ENCODE measurements around the gene PTPA.

PTPA gene

DNA sequence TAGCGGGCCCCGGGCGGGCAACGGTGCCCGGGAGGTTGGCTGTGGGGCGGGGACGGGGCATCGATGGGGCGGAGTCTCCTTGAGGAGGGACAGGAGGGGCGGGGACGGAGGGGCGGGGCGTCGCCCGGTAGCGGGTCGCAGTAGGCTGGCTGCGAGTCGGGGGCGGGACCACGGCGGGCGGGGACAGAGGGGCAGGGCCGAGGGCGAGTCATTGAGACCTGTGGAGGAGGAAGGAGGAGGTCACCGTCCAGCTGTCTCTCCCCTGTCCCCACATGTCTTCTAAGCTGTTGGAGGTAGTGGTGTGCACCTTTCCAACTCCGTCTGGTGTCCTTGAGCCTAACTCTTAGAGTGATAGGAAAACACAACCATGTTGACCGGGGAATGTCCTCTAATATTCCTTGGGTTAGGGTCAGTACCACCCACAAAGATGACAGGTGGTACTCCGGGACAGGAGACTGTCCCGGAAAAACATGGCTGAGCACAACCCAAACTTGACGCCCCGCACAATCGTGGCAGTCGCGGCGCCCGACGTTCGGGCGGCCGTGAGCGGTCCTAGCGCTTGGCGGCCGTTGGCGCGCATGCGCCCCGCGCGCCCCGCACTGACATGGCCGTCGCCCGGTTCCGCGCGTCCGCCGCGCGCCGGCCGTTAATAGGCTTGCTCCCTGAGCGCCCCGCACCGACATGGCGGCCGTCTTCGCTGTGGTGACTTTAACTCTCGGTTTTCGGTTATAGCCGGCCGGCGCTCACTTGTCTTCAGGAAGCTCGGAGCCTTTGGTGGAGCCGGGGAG lies at the start of gene PTPA, which contains the start of gene CRAT:
TSS of gene PTPA (plus strand) at position 676 of the 788 bp plus-strand sequence. CDS start 186 bp downstream, outside the sequence.
TSS of gene CRAT (minus strand) at position 54 of the 788 bp plus-strand sequence. CDS start 284 bp downstream, outside the sequence.
- DNase-seq (ENCODE audit: low spot score), result peak; percentile 98

DNA sequence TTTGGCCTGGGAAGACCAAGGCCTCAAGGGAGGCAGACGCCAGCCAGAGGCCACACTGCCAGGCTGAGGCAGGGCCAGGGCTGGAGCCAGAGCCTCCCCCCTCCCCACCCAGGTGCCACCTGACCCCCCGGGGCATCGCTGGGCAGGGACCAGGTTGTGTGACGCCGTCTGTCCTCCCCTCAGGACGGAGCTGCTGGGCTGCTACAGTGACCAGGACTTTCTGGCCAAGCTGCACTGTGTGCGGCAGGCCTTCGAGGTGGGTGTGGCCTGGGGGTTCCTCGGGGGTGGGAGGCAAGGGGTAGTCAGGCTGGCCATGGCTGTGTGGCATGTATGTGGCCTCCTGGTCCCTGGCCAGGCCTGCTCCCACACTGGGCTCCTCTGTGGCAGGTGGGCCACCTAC lies 48.2 kb upstream of the PTPA start:
- no peak for DNase-seq (ENCODE audit: low spot score)

DNA sequence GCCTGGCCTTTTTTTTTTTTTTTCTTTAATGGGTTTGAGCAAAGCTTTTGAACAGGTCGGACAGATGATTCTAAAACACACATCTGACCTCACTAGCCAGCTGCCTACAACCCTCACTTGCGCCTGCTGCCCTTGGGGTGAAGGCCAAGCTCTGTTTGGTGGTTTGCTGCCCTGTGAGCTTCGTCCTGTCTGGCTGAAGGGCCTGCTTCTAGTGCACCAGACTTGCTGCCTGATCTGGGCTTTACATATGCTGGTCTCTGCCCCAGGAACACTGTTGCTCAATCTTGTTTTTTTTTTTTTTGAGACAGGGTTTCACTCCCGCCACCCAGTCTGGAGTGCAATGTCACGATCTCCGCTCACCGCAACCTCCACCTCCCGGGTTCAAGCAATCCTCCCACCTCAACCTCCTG lies 46.7 kb upstream of the PTPA start:
- DNase-seq (ENCODE audit: low spot score), result no peak

DNA sequence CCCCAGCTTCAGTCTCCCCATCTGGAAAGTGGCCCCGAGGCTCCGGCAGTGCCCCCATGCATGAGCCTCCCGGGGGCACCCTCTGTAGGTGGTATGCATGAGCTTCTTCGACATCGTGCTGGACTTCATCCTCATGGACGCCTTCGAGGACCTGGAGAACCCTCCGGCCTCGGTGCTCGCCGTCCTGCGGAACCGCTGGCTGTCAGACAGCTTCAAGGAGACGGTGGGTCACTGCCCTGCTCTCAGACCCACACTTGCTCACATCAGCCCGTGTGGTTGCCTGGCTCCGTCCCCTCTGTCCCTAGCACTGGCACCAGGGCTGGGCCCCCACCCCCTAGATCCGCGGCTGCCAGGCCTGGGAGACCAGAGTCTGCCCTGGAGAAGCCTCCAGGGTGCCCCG lies 43.1 kb upstream of the PTPA start:
- DNase-seq (ENCODE audit: low spot score), result no peak

DNA sequence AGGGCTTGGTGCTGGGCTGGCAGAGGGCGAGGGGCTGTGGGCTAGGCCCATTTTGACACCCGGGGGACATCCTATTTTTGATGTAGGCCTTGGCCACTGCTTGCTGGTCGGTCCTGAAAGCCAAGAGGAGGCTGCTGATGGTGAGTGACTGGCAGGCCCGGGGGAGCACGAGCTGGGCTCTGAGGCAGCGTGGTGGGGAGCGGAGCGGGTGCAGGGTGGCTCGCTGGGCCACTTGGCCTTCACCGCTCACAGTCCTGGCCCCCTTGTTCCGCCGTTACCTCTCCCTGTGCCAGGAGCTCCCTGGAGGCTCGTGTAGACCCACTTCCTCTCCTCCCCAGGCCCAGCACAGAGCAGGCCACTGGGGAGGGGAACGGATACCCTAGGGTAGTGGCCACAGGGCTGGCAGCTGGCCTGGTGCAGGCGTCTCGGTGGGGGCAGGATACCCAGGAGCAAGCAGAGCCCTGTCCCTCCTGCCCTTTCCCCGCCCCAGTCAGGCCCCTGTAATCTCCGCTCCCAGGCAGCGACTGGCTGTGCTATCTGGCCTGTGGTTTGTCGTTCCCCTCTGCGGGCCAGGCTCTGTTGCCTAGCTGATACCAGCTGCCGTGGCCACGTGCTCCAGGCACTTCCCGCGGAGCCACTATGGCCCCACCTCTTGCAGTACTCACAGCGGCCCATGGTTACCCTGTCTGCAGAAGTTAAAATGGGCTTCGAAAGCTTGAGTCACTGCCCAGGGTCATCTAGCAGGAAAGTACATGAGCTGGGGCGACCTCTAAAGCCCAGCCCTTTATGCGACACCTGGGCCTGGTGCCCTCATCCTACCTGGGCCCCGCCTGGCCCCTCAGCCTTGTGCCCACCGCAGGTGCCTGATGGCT lies 42.0 kb upstream of the PTPA start:
- peak; percentile 64 for DNase-seq (ENCODE audit: low spot score)

DNA sequence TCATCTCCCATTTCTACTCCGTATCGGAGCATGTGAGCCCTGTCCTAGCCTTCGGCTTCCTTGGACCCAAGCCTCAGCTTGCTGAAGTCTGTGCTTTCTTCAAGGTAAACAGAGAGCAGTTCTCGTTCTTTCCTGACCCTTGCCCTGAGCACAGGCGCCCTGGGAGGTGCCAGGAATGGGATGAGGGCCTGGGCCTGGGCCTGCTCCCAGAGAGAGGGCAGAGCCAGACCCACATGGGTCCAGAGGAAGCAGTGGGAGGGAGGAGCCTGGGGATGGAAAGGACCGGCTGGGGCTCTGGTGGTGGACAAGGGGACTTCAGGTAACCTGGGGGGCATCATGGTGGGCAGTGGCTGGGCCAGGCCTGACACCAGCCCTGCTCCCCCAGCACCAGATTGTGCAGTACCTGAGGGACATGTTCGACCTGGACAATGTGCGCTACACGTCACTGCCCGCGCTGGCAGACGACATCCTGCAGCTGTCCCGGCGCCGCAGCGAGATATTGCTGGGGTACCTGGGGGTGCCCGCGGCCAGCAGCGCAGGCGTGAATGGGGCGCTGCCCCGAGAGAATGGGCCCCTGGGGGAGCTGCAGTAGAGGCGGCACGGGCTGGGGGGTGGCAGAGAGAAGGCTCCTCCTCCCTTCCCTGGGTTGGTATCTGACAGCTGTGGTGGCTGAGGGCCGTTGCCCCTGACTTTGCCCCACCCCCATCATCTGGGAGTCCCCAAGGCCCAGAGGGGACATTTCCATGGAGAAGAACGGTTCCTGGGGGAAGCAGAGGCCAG lies 41.2 kb upstream of the PTPA start:
- DNase-seq (ENCODE audit: low spot score), result no peak

DNA sequence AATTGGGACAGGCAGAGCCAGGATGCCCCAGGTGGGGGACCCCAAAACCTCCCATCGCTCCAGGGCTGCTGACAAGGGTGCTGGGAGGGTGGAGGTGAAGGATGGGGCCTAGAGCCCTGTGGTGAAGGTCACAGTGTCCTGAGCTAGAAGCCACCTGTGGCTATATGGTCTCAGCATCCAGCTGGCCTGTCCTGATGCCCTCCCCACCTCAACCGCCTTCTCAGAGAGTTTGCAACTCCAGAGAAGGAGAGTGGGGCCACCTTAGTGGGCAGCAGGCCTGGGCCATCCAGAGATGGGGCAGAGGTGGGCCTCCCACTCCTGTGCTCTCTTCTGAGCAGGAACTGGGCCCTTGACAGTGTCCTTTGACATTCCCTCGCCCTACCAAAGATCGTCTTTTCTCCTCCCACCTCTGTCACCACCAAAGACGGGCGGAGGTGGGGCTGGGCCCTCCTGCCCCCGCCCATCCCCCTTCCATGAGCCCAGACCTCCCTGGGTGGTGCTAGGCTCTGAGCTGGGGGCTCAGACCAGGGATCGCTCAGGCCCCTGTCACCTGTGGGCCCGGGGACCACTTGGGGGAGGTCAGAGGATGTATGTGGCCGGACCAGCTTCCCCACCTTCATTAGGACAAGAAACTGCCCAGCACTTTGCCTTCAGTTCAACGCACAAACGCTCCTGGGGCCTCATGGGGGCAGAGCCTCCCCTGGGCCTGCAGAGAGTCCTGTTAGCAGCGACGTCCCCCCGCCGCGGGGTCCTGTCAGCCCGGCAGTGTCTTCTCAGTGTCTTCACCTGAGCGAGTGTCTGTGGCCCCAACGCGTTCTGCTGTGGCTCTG lies 40.3 kb upstream of the PTPA start:
- DNase-seq (ENCODE audit: low spot score), result no peak

DNA sequence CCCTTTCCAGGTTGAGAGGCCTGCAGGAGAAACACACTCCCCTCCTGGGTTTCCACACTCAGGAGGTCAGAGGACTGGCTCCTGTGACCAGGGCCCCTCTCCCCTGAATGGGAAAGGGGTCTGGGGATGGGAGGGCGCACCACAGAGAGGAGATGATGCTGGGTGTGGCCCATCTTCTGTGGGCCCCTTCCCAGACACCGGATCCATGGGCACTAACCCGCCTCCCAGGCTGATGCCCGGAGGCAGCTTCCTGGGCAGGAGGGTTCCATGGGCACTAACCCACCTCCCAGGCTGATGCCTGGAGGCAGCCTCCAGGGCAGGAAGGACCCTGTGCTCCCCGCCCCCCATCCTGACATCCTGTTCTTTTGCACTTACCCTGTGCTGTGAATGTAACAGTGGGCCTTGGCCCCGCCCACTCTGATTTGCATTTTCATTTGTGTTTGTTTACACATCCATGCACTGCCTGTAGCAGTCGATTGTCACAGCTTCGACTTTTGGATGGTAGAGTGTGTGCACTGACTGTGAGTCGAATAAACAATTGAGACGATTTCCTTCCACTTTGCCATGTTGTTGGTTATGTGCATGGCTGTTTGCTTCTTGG lies 39.6 kb upstream of the PTPA start:
- DNase-seq (ENCODE audit: low spot score), result no peak

DNA sequence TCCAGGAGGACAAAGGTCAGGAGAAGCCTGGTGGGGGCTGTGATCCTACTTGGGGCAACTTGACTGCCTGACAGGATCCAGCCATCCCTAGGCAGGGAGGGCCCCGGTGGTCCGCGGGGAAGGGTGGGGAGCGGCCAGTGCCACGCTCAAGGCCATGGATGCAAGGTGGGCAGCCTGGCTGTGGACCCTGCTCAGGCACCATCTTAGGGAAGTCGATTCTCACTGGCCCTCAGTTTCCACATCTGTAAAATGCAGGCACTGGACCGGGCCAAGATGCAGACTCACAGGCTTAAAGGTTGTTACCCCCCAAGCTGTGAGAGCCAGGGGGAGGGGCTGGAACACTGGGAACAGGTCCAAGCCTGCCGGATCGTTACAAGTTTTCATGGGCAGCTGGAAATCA lies 39.0 kb upstream of the PTPA start:
- no peak for DNase-seq (ENCODE audit: low spot score)

DNA sequence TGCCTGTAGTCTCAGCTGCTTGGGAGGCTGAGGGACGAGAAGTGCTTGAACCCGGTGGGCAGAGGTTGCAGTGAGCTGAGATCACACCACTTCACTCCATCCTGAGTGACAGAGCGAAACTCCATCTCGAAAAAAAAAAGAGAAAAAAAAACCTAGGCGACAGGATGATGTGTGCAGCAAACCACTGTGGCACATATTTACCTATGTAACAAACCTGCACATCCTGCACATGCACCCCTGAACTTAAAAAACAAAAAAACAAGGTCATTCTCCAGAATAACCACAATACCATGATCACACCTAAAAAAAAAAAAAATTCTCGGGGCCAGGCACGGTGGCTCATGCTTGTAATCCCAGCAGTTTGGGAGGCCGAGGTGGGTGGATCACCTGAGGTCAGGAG lies 37.8 kb upstream of the PTPA start:
- no peak for DNase-seq (ENCODE audit: low spot score)

DNA sequence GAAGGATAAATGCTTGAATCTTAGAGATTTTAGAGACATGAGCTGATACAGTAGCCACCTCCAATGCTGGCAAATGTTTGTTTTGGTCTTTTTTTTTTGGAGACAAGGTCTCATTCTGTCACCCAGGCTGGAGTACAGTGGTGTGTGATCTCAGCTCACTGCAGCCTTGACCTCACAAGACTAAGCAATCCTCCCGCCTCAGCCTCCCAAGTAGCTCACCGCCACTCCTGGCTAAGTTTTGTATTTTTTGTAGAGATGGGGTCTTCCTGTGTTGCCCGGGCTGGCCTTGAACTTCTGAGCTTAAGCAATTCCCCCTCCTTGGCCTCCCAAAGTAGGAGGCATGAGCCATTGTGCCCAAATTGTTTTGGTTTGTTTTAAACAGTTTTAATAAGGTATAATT lies 37.1 kb upstream of the PTPA start:
- no peak for DNase-seq (ENCODE audit: low spot score)

DNA sequence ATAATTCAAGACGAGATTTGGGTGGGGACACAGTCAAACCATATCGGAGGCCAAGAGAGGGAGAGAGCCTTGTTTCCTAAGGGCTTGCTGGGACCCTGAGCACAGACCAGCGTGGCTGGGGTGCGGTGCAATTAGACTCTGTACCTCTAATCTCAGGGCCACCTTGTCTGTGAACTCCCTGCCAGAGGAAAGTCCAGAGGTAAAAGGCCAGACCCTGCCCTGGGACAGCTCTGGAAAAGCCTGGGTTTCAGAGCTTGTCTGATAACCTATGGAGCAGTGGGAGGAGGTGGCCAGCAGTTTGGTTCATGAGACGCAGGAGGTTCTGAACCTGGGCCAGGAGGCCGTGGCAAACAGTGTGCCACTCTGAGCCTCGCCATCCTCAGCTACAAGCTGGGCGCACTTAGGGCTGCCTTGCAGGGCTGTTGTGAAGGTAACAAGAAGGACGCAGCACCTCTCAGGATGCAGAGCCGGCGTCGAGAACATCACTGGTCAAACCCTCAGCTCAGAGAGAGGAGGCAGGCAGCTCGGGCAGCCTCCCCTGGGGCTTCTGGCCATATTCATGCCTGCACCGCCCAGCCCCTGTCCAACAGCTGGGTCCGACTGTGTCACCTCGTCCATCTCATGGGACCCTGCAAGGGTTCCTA lies 35.1 kb upstream of the PTPA start:
- no peak for DNase-seq (ENCODE audit: low spot score)

DNA sequence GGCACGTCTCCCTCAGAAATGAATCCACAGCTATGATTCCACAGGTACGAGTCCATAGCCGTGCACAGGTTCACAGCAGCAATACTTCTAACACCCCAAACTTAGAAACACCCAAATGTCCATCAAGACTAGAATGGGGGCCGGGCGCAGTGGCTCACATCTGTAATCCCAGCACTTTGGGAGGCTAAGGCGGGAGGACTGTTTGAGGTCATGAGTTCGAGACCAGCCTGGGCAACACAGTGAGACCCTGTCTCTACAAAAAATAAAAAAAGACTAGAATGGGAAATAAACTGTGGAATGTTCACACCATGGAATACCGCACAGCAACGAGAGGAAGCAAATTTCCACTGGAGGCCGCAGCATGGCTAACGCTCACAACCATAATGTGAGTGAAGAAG lies 34.6 kb upstream of the PTPA start:
- no peak for DNase-seq (ENCODE audit: low spot score)

DNA sequence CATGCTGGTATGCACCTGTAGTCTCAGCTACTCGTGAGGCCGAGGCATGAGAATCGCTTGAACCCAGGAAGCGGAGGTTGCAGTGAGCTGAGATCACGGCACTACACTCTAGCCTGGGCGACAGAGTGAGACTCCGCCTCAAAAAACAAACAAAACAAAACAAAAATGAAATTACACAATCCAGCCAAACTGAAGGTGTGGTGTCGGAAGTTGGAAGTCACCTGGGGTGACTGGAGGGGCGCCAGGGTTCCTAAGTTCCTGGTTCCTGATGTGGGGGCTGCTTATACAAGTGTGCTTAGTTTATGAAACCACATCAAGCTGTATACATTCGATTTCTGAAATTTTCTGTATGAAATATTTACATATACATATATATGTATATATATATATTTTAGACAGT lies 34.0 kb upstream of the PTPA start:
- no peak for DNase-seq (ENCODE audit: low spot score)

DNA sequence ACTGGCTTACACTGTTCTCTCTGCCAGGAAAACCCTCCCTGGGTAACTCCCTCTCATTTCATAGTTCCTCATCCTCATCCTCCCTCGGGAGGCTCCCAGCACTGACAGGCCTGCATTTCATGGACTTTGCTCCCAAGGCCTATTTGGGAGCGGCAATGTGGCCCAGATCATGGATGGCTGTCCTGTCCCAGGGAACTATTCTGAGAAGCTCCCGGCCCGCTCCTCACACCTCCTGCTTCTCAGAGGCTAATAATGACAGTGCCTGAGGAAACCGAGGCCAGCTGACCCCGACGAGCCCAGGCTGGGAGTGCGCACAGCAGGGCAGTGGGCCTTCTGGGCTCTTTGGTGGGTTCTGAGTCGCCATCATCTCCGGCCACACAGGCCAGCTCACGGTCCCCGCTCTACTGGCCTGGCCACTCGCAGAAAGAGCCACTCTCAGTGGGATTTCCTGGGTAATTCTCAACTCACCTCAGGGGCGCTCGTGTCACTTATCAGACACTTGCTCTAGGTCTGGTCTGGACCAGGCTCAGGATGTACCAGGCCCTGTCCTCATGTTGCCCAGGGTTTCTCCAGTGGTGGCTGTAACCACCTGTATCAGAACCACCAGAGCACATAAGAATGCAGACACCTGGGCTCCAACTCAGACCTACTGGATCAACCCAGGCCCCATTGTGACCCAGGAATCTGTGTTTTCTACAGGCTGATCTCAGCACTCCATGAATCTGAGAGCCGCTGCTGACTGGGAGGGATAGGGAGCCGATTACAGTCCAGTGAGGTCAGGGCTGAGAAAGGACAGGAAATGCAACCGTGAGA lies 32.3 kb upstream of the PTPA start:
- DNase-seq (ENCODE audit: low spot score), result no peak

DNA sequence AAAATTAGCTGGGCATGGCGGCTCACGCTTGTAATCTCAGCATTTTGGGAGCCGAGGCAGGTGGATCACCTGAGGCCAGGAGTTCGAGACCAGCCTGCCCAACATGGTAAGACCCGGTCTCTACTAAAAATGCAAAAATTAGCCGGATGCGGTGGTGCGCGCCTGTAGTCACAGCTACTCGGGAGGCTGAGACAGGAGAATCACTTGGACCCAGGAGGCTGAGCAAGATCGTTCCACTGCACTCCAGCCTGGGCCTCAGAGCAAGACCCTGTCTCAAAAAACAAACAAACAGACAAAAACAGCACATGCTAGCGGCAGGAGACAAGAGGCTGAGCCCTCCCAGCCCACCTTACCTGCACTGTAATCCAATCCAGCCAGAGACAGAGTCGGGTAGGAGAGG lies 31.4 kb upstream of the PTPA start:
- DNase-seq (ENCODE audit: low spot score), result no peak

DNA sequence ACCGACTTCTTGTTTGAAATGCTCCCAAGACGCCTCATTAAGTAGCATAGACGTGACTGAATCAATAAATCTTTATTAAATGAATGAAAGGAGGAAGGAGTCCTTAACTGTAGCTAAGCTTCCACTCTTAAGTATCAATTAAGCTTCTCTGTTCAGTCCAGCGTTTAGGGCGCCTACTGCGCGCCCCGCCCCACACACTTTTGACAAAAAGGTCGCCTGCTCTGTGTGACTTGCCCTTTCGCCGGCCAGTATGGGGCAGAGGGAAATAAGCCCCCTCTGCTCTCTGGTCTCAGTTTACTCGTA lies 31.0 kb upstream of the PTPA start:
- DNase-seq (ENCODE audit: low spot score), result no peak

DNA sequence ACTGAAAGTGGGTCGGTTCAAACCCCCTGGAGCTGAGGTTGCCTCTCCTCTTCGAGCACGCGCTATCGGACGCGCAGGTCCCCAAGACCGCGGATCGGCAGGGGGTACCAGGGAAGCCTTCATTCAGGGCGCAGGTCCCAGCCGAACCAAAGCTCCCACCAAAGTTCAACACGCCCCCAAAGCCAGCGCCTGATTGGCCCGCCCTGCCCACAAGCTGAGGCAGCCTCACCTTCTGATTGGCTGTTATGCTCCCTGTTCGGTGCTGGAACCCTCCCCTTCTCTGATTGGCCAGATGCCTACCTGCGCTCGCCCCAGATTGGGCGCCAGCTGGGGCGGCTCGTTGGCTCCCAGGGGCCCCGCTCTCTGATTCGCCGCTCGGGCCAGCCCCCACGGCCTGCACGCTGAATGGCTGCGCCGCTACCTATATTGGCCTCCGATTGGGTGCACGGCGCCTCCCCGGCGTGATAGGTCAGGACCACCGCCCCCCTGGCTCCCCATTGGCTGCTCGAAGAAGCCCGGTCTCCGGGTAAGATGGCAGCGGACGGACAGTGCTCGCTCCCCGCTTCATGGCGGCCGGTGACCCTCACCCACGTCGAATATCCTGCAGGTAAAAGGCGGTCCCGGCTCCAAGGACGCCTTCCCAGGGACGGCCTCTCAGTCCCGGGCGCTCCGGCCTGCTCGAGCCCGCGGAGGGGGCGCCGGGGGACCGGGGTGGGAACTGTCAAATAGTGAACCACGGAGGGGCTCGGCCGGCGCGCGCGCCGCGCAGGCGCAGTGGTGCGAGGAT lies 30.4 kb upstream of the PTPA start, which contains the start of gene DOLPP1:
TSS of gene DOLPP1 (plus strand) at position 511 of the 787 bp plus-strand sequence. CDS start at position 532, 21 bp downstream.
- DNase-seq (ENCODE audit: low spot score), result peak; percentile 99

DNA sequence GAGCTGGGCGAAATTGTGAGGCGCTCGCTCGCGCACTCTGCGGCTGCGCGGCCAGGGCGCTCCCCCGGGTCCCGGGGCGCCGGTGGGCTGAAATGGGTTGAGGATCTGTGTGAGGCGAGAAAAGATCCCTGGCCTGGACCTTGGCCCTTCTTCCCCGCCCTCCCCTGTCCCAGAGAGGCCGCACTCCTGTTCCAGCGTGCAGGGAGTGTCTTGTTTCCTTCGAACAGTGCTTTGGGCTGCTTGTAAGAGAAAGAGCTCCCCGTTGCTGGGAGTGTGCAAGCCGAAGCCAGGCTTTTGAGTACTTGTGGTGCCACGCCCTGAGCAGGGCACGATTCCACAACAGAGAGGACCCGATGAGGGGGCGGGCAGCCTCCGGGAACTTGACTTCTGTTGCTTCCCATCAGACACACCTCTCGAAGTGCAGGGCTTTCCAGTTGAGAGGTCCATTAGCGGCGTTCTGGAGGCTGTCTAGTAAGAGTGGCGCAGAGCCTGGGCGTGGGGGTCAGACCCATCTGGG lies 29.8 kb upstream of the PTPA start:
- DNase-seq (ENCODE audit: low spot score), result no peak
